GM18909 (cell line): Measurements from ENCODE around the gene TENM4.

ENCODE experiments used
- ATAC-seq: cut with Tn5 transposase; IDR thresholded peaks from one replicate; pipeline ENCODE4 v1.9.1; 2021; ENCODE audit warnings: mild to moderate bottlenecking; ENCODE audit not compliant: unreplicated experiment, poor library complexity

The TENM4 gene

GRCh38 chr11:78789375-78789774 lies 651.5 kb downstream of the TENM4 start:
- ATAC-seq: no peak

GRCh38 chr11:78788533-78788932 lies 652.3 kb downstream of the TENM4 start:
- no peak for ATAC-seq

DNA sequence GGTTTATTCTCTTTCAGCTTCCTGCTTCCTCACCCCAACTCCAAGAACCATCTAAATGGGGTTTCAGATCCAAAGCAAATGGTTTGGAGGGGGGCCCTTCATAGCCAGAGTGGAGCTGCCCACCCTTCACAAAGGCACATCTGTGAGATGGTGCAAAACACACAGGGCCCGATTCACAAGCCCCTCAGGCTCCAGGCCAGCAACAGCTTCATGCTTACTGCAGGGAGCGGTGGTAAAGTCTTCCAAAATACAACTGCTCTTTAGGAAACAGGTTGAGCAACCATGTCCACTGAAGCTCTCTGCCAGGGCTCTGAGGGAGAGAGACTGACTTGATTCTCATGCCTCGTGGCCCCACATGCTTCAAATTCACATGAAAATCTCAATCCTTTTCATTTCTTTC lies 653.1 kb downstream of the TENM4 start:
- no peak for ATAC-seq

- no peak for ATAC-seq
These were observed 654.1 kb downstream of the TENM4 start for GRCh38 chr11:78786746-78787145.

- no peak for ATAC-seq
These were observed 654.7 kb downstream of the TENM4 start for GRCh38 chr11:78786086-78786485.

DNA sequence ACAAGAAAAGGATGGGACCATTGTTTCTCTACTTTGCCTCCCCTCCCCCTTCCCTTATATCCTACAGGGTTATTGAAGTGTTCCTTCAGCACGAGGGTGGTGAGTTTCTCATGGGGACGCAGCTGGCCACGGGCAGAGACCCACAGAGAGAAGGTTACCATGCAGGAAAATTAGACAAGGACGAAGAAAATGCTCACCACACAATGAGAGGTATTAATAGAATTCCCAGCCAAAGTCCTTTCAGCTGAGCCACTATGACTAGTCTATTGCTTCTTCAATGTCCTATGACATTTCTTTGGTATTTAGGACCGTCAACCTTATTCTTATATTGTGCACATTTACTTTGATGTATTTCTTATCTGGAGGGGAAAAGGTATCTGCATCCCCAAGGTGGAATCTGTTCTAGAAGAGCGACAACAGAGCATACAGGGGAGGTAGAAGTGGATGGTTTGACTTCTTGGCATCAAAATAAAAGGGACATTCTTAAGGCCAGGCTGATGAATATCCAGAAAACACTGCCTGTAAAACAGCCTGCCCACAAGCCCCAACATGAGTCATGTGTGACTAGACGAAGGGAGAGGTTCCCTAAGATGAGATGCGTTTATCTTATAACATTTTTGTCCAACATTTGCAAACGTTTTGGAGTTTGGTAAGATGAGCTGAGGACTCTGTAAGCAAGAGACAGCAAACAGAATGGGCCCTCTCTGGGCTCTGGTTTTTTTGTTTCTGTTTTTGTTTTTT lies 656.3 kb downstream of the TENM4 start:
- ATAC-seq: no peak

- ATAC-seq: no peak
These were observed 657.0 kb downstream of the TENM4 start for GRCh38 chr11:78783846-78784245.

GRCh38 chr11:78783301-78783700 lies 657.5 kb downstream of the TENM4 start:
- ATAC-seq: no peak

DNA sequence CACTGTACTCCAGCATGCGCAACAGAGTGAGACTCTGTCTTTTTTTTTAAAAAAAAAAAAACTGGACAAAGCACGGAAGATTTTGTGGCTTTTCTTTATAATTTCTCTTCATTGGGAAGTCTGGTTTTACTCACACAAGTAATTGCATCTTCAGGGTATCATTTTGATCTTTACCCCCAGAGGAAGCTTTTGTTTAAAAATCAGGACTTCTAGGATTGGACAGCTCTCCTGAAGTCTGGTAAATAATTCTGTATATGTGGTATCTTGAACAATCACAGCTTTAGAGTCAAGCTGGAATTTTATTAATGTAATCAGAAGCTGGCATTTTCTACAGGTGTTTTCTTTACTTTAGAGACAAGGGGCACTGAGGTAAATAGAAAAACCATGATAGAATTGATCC lies 658.1 kb downstream of the TENM4 start:
- ATAC-seq: no peak

DNA sequence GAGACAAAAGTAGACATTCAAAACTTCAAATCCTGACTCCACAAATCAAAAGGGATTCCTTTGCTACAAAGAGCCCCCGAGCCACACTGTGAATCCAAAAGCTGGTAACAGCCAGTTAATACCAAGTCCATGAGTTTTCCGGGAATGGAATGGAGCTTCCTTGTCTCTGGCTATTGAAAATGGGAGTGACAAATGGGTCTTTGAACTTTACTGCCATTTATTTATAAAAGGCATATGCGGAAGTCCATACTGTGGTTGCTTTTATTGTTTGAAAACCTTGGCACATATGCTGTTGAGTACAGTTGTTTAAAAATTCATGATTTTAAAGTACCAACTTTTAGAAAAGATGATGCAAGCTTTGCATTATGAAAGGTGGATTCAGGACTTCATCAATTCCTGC lies 659.9 kb downstream of the TENM4 start:
- no peak for ATAC-seq

- ATAC-seq: no peak
These were observed 667.3 kb downstream of the TENM4 start for GRCh38 chr11:78773492-78773891.

- no peak for ATAC-seq
These were observed 667.8 kb downstream of the TENM4 start for GRCh38 chr11:78773077-78773476.

GRCh38 chr11:78772186-78772585 lies 668.6 kb downstream of the TENM4 start:
- ATAC-seq: no peak

DNA sequence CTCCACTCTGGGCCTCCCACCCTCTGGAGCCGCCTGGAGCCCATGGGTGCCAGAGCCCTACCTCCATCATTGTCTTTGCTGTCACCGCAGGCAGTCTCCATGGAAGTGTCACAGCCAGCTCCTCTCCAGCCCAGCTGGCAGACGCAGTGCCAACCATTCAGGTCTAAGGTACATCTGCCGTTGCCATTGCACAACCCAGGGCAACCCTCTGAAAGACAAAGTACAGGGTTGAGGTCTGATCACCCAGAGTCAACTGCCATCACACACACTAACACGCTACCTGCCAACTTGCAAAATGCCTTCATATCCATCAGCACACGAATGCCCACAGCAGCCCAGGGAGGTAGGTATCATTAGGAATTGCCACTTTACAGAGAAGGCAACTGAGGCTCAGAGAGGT lies 669.9 kb downstream of the TENM4 start:
- ATAC-seq: no peak

- ATAC-seq: no peak
These were observed 671.9 kb downstream of the TENM4 start for GRCh38 chr11:78768971-78769370.

DNA sequence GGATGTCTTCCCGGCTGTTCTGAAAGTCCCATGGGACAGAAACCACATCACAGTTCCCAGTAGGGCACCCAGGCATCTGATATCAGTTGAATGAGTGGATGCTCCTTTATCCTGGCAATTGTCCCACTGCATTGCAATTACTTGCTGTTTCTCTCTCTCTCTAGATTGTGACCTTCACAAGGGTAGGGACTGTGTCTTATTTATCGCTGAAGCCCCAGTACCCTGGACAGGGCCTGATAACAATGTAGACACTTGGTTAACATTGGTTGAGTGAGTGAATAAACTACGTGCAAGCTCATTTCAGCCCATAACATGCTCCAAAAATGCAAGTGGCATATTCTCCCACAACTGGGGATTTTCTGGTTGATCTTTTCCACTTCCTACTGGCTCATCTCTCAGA lies 672.5 kb downstream of the TENM4 start:
- no peak for ATAC-seq

DNA sequence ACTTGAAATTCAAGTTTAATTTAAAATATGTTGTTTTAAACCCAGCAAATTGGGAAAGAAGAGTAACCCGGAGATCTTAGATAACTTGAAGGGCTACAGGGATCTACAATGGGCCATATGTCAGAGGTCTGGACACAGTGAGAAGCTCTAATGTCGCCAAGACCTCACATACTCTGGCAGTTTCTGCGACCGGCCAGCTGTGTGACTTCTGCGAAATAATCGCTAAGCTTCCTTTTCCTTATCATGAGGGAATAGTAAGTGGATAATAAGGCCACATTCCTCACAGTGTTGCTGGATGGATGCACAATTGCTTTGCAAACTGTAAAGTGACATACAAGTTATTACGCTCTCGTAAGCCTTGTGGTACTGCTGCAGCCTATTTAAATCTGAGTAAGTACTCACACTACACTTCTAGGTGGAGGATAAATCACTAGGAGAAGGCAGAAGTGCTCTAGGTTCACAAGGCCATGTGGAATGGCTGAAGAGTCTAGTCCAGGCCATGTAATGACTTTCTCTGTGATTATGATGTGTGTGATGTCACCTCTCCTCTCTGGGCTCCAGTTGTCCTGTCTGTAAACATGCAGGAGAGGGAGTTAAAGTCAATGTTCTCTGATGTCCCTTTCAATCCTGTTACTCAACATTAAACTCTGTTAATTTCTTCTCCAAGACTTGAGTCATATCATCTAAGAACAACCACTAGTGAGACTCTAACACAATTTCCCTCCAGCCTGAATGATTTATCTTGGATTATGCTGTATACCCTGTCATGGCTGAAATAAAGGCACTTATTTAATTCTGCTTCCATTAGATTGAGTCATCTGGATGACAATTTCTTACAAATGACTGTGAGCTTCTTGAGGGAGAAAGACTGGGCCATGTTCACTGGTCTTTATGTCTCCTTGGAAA lies 673.5 kb downstream of the TENM4 start:
- no peak for ATAC-seq

GRCh38 chr11:78764946-78765345 lies 675.9 kb downstream of the TENM4 start:
- ATAC-seq: no peak

DNA sequence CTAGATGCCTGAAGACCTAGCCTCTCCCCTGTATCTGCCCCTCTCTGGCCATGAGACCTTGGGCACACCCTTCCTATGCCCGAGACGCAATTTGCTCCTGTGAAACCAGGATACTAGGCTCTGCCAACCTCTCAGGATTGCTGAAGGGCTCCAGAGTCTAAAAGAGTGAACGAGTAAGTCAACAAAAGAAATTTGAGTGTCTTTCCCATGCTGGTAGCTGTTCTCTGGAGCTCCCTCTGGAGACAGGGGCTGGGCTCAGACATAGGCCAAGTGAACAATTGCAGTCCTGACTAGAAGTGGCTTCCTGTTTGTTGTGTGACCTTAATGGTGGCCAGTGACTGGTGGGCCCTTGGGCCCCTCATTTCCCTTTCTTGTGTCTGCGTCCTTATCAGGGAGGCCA lies 677.2 kb downstream of the TENM4 start:
- no peak for ATAC-seq

- no peak for ATAC-seq
These were observed 678.7 kb downstream of the TENM4 start for GRCh38 chr11:78762105-78762504.

GRCh38 chr11:78759071-78759470 lies 681.8 kb downstream of the TENM4 start:
- ATAC-seq: no peak

DNA sequence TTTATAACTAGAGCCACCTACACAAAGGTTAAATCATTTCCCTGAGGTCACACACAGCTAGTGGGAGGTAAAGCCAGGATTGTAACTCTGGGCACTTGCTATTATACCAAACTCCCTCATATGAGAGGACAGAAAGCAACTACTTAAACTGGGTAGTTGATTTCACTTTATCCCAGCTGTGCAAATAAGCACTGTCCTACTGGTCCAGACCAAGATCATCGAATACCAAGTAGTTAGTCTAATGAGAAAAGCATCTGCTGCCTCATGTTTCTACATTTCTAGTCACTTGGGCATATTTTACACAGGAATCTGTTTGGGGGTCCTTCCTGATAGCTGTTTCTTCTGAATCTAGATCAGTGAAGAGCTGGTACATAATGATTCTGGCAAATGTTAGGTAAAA lies 687.5 kb downstream of the TENM4 start:
- ATAC-seq: no peak
